Mucosa of gallbladder (tissue), 1 donor: ENCODE data around the gene EDC4. TPM values are rescaled to one million over a fixed set of nuclear protein-coding genes. Genes with fewer than 3 reads are reported as not detected.
"Not testable (repeated sequence)": the region's sequence is repeated elsewhere in the genome, so short reads cannot be mapped to it uniquely, and the experiment has no call there.

Experiments used
- DNase-seq: peaks from one replicate; pipeline ENCODE4 v3.0.0-alpha.2; 2020; ENCODE audit warnings: low spot score
- total RNA-seq: library from RNA; stranded (reverse); gene quantifications from one replicate; pipeline ENCODE4 v1.2.1, GENCODE V29; 2021
- donor health status: DM: no; HTN: no; CAD: no.

Gene EDC4
- total RNA-seq, 1 donor from 2014 or later, result 59.5 TPM

GRCh38 chr16:67907397-67908180, 34.7 kb downstream of the EDC4 start:
- no peak for DNase-seq

- no peak for DNase-seq
These were observed 36.3 kb downstream of the EDC4 start for GRCh38 chr16:67909056-67909742.

- no peak for DNase-seq
These were observed 37.3 kb downstream of the EDC4 start for GRCh38 chr16:67910158-67910557.

GRCh38 chr16:67914758-67915495, 42.1 kb downstream of the EDC4 start:
- DNase-seq, result no peak

GRCh38 chr16:67915496-67915769, 42.6 kb downstream of the EDC4 start:
- DNase-seq, result not testable (repeated sequence)

- no peak for DNase-seq
These were observed 43.2 kb downstream of the EDC4 start for GRCh38 chr16:67915831-67916723.

GRCh38 chr16:67917140-67917851, 44.4 kb downstream of the EDC4 start:
- no peak for DNase-seq

- no peak for DNase-seq
These were observed 45.0 kb downstream of the EDC4 start for GRCh38 chr16:67917852-67918236.

GRCh38 chr16:67919622-67920221, 46.9 kb downstream of the EDC4 start:
- no peak for DNase-seq

- no peak for DNase-seq
These were observed 49.4 kb downstream of the EDC4 start for GRCh38 chr16:67922221-67922620.

- DNase-seq, result no peak
These were observed 49.9 kb downstream of the EDC4 start for GRCh38 chr16:67922740-67923139.

- no peak for DNase-seq
These were observed 50.7 kb downstream of the EDC4 start for GRCh38 chr16:67923414-67924116.

GRCh38 chr16:67924140-67924906, 51.5 kb downstream of the EDC4 start:
- no peak for DNase-seq

GRCh38 chr16:67926181-67926750, 53.4 kb downstream of the EDC4 start:
- no peak for DNase-seq

- DNase-seq, result no peak
These were observed 54.5 kb downstream of the EDC4 start for GRCh38 chr16:67927131-67927941.

GRCh38 chr16:67928147-67928546, 55.3 kb downstream of the EDC4 start:
- DNase-seq, result no peak

- peak; percentile 66 for DNase-seq
These were observed 55.9 kb downstream of the EDC4 start for GRCh38 chr16:67928561-67929364.
